AG08396 (cell line): ENCODE measurements around the gene OR6N2.

ENCODE experiments used
- DNase-seq: peaks from one replicate; pipeline ENCODE4 v3.0.0; 2012; ENCODE audit warnings: low spot score, mixed read lengths

Gene OR6N2

GRCh38 chr1:158754420-158754819 lies 26.6 kb downstream of the OR6N2 start, which contains the start of gene OR6K6:
Gene OR6K6 (plus strand): TSS chr1:158754720. CDS start chr1:158754888, 168 bp downstream.
- no peak for DNase-seq

- no peak for DNase-seq
These were observed 28.8 kb downstream of the OR6N2 start for GRCh38 chr1:158752155-158752712.

GRCh38 chr1:158735848-158736247 lies 45.2 kb downstream of the OR6N2 start:
- DNase-seq: no peak

GRCh38 chr1:158732524-158732923 lies 48.5 kb downstream of the OR6N2 start:
- no peak for DNase-seq

- DNase-seq: no peak
These were observed 49.3 kb downstream of the OR6N2 start for GRCh38 chr1:158731707-158732106.

GRCh38 chr1:158730453-158730852 lies 50.6 kb downstream of the OR6N2 start:
- no peak for DNase-seq

GRCh38 chr1:158728510-158729225 lies 52.3 kb downstream of the OR6N2 start:
- no peak for DNase-seq

- no peak for DNase-seq
These were observed 56.6 kb downstream of the OR6N2 start for GRCh38 chr1:158724442-158724841.
